KMS-11 (cell line): ENCODE data around the gene TEX9.

ENCODE experiments used
- H2AFZ ChIP-seq: fragments of 200-600 bp; sonication (generic); 2 replicates; pipeline ENCODE4 v1.6.1; 2016; ENCODE audit warnings: antibody characterized with exemption, mixed run types, low read depth
- H3K27ac ChIP-seq: fragments of 200-600 bp; sonication (generic); 2 replicates; pipeline ENCODE4 v1.6.1; 2016; ENCODE audit warnings: mild to moderate bottlenecking, mixed run types
- H3K27me3 ChIP-seq: fragments of 200-600 bp; sonication (generic); 2 replicates; pipeline ENCODE4 v1.6.1; 2017; ENCODE audit warnings: mild to moderate bottlenecking, low read depth, mixed run types, moderate library complexity; ENCODE audit not compliant: insufficient read depth
- H3K36me3 ChIP-seq: fragments of 200-600 bp; sonication (generic); 2 replicates; pipeline ENCODE4 v1.6.1; 2017; ENCODE audit warnings: mild to moderate bottlenecking, mixed run types; ENCODE audit not compliant: insufficient read depth
- H3K4me1 ChIP-seq: fragments of 200-600 bp; sonication (generic); 2 replicates; pipeline ENCODE4 v1.6.1; 2016; ENCODE audit warnings: mild to moderate bottlenecking, low read depth, mixed run types; ENCODE audit not compliant: poor library complexity, severe bottlenecking
- H3K4me2 ChIP-seq: fragments of 200-600 bp; sonication (generic); 2 replicates; pipeline ENCODE4 v1.7.0; 2016; ENCODE audit warnings: mild to moderate bottlenecking, mixed run types
- H3K4me3 ChIP-seq: fragments of 200-600 bp; sonication (generic); IDR thresholded peaks from 2 replicates; pipeline ENCODE4 v1.6.1; 2017; ENCODE audit warnings: low read depth, low read length, mixed read lengths; ENCODE audit not compliant: insufficient read depth
- H3K79me2 ChIP-seq: fragments of 200-600 bp; sonication (generic); 2 replicates; pipeline ENCODE4 v1.6.1; 2016; ENCODE audit warnings: low read depth, mixed run types; ENCODE audit not compliant: insufficient read depth
- H3K9ac ChIP-seq: fragments of 200-600 bp; sonication (generic); 2 replicates; pipeline ENCODE4 v1.6.1; 2016; ENCODE audit warnings: mild to moderate bottlenecking, mixed run types
- H4K20me1 ChIP-seq: fragments of 200-600 bp; sonication (generic); 2 replicates; pipeline ENCODE4 v1.6.1; 2016; ENCODE audit warnings: mild to moderate bottlenecking, mixed run types; ENCODE audit not compliant: insufficient read depth
- TF ChIP-seq, protein P1 (sequence below): fragments of 200-600 bp; sonication (generic); conservative IDR thresholded peaks from 2 replicates; pipeline ENCODE4 v1.6.1; 2017; ENCODE audit warnings: low read depth, mild to moderate bottlenecking, antibody characterized with exemption, low read length, moderate library complexity, mixed read lengths

TEX9 gene

DNA sequence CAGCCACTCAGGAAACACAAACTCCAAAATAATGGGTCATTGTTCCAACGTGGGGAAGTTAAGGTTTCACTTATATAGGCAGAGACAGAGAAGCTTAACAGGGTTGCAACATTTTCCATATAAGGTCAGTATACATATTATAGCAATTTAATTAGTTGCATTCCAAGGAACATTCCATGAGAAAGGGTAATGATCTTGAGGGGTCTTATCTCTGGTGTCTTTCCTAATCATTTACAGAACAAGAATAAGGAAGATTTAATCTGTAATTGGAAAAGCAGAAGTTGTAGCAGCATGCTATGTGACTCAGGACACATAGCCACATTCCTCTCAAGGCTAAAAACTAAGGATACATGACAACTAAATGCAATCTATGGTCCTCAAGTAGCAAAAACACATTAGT lies 94.8 kb downstream of the TEX9 start:
- Histone ChIP-seq H3K4me2 (no peak overlapping the region), H3K4me3 (no peak overlapping the region), H3K4me1 (no peaks in the 10 kb centered on the region), H3K36me3 (no peaks in the 10 kb centered on the region), H3K9ac (no peak overlapping the region), H3K27me3 (no peaks in the 10 kb centered on the region), H3K27ac (no peak overlapping the region), H3K79me2 (no peaks in the 10 kb centered on the region), H2AFZ (no peak overlapping the region), H4K20me1 (no peaks in the 10 kb centered on the region)
- TF ChIP-seq, protein P1, sequence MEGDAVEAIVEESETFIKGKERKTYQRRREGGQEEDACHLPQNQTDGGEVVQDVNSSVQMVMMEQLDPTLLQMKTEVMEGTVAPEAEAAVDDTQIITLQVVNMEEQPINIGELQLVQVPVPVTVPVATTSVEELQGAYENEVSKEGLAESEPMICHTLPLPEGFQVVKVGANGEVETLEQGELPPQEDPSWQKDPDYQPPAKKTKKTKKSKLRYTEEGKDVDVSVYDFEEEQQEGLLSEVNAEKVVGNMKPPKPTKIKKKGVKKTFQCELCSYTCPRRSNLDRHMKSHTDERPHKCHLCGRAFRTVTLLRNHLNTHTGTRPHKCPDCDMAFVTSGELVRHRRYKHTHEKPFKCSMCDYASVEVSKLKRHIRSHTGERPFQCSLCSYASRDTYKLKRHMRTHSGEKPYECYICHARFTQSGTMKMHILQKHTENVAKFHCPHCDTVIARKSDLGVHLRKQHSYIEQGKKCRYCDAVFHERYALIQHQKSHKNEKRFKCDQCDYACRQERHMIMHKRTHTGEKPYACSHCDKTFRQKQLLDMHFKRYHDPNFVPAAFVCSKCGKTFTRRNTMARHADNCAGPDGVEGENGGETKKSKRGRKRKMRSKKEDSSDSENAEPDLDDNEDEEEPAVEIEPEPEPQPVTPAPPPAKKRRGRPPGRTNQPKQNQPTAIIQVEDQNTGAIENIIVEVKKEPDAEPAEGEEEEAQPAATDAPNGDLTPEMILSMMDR: no peak

DNA sequence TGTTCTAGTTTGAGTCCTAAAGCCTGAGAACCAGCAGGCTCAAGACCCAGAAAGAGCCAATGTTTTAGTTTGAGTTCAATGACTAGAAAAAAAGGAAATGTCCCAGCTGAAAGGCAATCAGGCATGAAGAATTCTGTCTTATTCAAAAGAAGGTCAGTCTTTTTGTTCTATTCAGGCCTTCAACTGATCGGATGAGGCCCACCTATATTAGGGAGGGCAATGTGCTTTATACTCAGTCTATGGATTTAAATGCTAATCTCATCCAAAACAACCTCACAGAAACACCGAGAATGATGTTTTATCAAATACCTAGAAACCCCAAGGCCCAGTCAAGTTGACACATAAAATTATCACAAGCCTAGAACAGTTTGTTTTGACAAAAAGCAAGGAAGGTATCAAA lies 95.7 kb downstream of the TEX9 start:
- Histone ChIP-seq H4K20me1 (no peaks in the 10 kb centered on the region), H2AFZ (no peak overlapping the region), H3K9ac (no peak overlapping the region), H3K4me2 (no peak overlapping the region), H3K36me3 (no peaks in the 10 kb centered on the region), H3K27me3 (no peaks in the 10 kb centered on the region), H3K4me3 (no peak overlapping the region), H3K4me1 (no peaks in the 10 kb centered on the region), H3K79me2 (no peaks in the 10 kb centered on the region), H3K27ac (no peak overlapping the region)
- TF ChIP-seq, protein P1: no peak

DNA sequence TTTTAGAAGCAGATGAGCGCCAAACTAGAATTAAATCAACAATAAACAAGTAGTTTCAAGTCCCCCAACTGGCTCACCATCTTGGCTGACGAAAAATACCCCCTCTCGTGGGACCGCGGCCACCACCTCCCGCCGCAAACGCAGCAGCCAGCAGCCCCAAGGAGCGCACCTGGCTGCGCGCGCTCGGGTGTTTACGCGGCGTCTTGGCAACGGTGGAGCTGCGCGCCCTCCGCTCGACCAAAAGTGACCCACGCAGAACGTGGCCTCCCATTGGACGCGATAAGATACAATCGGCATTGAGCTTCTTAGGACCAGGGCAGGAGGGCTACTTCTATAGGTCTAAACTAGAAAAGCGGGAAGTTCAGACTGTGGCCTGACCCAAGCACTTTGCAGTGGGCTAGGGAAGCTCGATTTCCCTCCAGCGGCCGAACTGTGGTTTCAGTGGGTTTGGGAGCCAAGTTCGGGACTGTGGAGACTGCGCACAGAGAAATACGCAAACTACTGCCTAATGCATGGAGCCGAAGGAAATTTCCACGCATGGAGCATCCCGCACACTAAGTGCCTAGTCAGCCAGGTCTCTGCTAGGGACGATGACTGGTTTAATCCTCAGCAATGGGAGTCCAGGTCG lies 99.8 kb downstream of the TEX9 start, which contains the start of gene MNS1:
TSS of gene MNS1 (minus strand) at position 245 of the 628 bp plus-strand sequence. CDS start at position 80, 165 bp downstream.
- Histone ChIP-seq H3K27ac (no peak within 1 kb of the TSS), H3K36me3 (no peaks in the 10 kb centered on the region), H4K20me1 (no peaks in the 10 kb centered on the region), H3K79me2 (no peaks in the 10 kb centered on the region), H3K9ac (no peak within 1 kb of the TSS), H3K4me2 (no peak within 1 kb of the TSS), H2AFZ (no peak within 1 kb of the TSS), H3K4me1 (peaks cover 7% of the 10 kb centered on the region), H3K4me3 (no peak within 1 kb of the TSS), H3K27me3 (no peaks in the 10 kb centered on the region)
- TF ChIP-seq, protein P1: no peak

DNA sequence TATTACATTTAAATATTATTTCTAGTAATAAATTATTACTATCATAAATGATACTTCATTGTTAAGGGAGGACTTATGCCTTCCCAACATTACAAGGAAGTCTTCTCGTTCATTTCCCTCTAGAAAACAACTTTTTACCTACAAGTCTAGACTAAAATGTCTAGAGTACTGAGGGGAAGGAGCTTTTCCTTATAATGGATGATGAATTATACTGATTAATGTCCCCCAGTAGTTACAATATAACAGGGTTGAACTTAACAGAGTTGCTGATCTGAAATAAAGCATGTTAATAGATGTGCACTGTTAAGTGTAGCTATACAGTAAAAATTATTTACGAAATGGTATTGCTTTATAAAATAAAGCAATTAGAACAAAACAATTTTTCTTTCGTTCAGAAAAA lies 102.4 kb downstream of the TEX9 start:
- H3K27me3 ChIP-seq: no peaks in the 10 kb centered on the region
- H3K9ac ChIP-seq: no peak overlapping the region
- H2AFZ ChIP-seq: no peak overlapping the region
- H3K4me2 ChIP-seq: no peak overlapping the region
- TF ChIP-seq, protein P1: no peak
- H3K4me3 ChIP-seq: no peak overlapping the region
- no peaks in the 10 kb centered on the region for H3K79me2 ChIP-seq
- no peak overlapping the region for H3K27ac ChIP-seq
- no peaks in the 10 kb centered on the region for H3K36me3 ChIP-seq
- peaks cover 7% of the 10 kb centered on the region for H3K4me1 ChIP-seq
- H4K20me1 ChIP-seq: no peaks in the 10 kb centered on the region
